NCI-H446 (cell line): ENCODE results near the gene TMEM151B.
"Not testable (repeated sequence)": the region's sequence is repeated elsewhere in the genome, so short reads cannot be mapped to it uniquely, and the experiment has no call there.

Experiments used
- DNase-seq, 2 experiments: peaks; one replicate each; lab custom pipeline; 2025; lab: John Stamatoyannopoulos, UW

TMEM151B gene

GRCh38 chr6:44304282-44305199 is 34.3 kb downstream of the TMEM151B start:
- DNase-seq: peak in 1 of 2 experiments; percentile 26

GRCh38 chr6:44305200-44305725 is 35.0 kb downstream of the TMEM151B start:
- no peak for DNase-seq

GRCh38 chr6:44306710-44307109 is 36.5 kb downstream of the TMEM151B start:
- DNase-seq: no peak

- no peak for DNase-seq
Measured at GRCh38 chr6:44307217-44307616, 37.0 kb downstream of the TMEM151B start.

GRCh38 chr6:44309092-44309491 is 38.8 kb downstream of the TMEM151B start:
- no peak for DNase-seq

GRCh38 chr6:44309631-44310030 is 39.4 kb downstream of the TMEM151B start:
- no peak for DNase-seq

GRCh38 chr6:44310241-44310640 is 40.0 kb downstream of the TMEM151B start:
- DNase-seq: no peak

GRCh38 chr6:44311304-44311703 is 41.1 kb downstream of the TMEM151B start:
- DNase-seq: no peak

GRCh38 chr6:44311767-44312166 is 41.5 kb downstream of the TMEM151B start:
- no peak for DNase-seq

- peak; percentile 83 to 90 for DNase-seq
Measured at GRCh38 chr6:44312901-44313788, 42.9 kb downstream of the TMEM151B start, which contains the start of gene AARS2. Gene AARS2 (minus strand): TSS chr6:44313347. CDS start chr6:44313323, 24 bp downstream.

GRCh38 chr6:44314657-44315056 is 44.4 kb downstream of the TMEM151B start:
- not testable (repeated sequence) for DNase-seq

GRCh38 chr6:44315516-44315915 is 45.3 kb downstream of the TMEM151B start:
- DNase-seq: no peak

GRCh38 chr6:44315951-44316350 is 45.7 kb downstream of the TMEM151B start:
- DNase-seq: no peak

- no peak for DNase-seq
Measured at GRCh38 chr6:44316481-44316880, 46.2 kb downstream of the TMEM151B start.

- not testable (repeated sequence) for DNase-seq
Measured at GRCh38 chr6:44317136-44317631, 46.9 kb downstream of the TMEM151B start.

GRCh38 chr6:44321210-44321609 is 51.0 kb downstream of the TMEM151B start:
- DNase-seq: no peak

- no peak for DNase-seq
Measured at GRCh38 chr6:44327096-44327495, 56.8 kb downstream of the TMEM151B start.

GRCh38 chr6:44327760-44328159 is 57.5 kb downstream of the TMEM151B start:
- DNase-seq: no peak

GRCh38 chr6:44328203-44328602 is 58.0 kb downstream of the TMEM151B start:
- DNase-seq: not testable (repeated sequence)

- no peak for DNase-seq
Measured at GRCh38 chr6:44329858-44330257, 59.6 kb downstream of the TMEM151B start.

GRCh38 chr6:44332585-44332984 is 62.3 kb downstream of the TMEM151B start:
- DNase-seq: no peak

GRCh38 chr6:44333273-44333919 is 63.1 kb downstream of the TMEM151B start:
- no peak for DNase-seq
